WERI-Rb-1 (cell line): Measurements from ENCODE around the gene NDFIP1.

Experiments used
- DNase-seq: peaks from one replicate; pipeline ENCODE4 v3.0.0-alpha.2; 2020
- H3K27ac ChIP-seq: fragments of 250-450 bp; sonication (Bioruptor Pico); 2 replicates; pipeline ENCODE4 v1.5.1; 2020; ENCODE audit warnings: mild to moderate bottlenecking, moderate library complexity
- H3K27me3 ChIP-seq: fragments of 250-450 bp; sonication (Bioruptor Pico); 2 replicates; pipeline ENCODE4 v1.5.1; 2021; ENCODE audit warnings: mild to moderate bottlenecking, low read depth, moderate library complexity; ENCODE audit not compliant: insufficient read depth, severe bottlenecking
- H3K36me3 ChIP-seq: fragments of 250-450 bp; sonication (Bioruptor Pico); 2 replicates; pipeline ENCODE4 v1.5.1; 2020; ENCODE audit warnings: mild to moderate bottlenecking, moderate library complexity
- H3K4me3 ChIP-seq: 2 replicates; pipeline ENCODE4 v1.5.1; 2011; ENCODE audit warnings: low read depth, mild to moderate bottlenecking, control low read depth, low read length
- H3K9me3 ChIP-seq: fragments of 250-450 bp; sonication (Bioruptor Pico); 2 replicates; pipeline ENCODE4 v1.5.1; 2021; ENCODE audit warnings: mild to moderate bottlenecking, moderate library complexity; ENCODE audit not compliant: severe bottlenecking
- TF ChIP-seq, protein P1 (sequence below): IDR thresholded peaks from 2 replicates; pipeline ENCODE4 v1.5.1; 2011; ENCODE audit warnings: low read depth, mild to moderate bottlenecking, control low read depth, inconsistent platforms, low read length

Gene NDFIP1

DNA sequence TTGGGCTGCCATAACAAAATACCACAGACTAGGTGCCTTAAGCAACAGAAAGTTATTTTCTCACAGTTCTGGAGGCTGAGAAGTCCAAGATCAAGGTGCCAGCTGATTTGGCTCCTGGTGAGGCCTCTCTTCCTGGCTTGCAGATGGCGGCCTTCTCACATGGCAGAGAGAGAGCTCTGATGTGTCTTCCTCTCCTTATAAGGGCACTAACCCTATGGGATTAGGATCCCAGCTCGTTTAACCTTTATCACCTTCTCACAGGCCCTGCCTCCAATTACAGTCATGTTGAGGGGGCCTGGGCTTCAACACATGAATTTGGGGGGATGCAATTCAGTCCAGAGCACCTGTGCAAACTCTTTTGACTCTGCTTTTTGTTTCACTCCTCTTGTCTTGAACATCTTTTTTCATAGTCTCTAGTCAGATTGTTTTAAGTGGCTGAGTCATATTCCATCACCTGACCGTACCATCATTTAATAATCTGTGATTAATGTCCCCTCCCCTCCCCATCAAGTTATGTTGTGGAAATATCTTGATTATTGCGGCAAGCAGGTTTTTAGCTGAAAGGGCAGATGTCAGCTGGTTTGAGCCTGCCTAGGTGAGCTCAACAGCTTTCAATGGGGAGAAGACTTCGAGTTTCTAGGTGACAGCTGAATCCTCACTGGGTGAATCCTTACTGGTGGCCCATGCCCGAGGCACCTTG is 61.8 kb downstream of the NDFIP1 start:
- H3K4me3 ChIP-seq, result no peak overlapping the region
- H3K27me3 ChIP-seq, result no peaks in the 10 kb centered on the region
- H3K27ac ChIP-seq, result no peak overlapping the region
- H3K9me3 ChIP-seq, result no peaks in the 10 kb centered on the region
- TF ChIP-seq, protein P1, sequence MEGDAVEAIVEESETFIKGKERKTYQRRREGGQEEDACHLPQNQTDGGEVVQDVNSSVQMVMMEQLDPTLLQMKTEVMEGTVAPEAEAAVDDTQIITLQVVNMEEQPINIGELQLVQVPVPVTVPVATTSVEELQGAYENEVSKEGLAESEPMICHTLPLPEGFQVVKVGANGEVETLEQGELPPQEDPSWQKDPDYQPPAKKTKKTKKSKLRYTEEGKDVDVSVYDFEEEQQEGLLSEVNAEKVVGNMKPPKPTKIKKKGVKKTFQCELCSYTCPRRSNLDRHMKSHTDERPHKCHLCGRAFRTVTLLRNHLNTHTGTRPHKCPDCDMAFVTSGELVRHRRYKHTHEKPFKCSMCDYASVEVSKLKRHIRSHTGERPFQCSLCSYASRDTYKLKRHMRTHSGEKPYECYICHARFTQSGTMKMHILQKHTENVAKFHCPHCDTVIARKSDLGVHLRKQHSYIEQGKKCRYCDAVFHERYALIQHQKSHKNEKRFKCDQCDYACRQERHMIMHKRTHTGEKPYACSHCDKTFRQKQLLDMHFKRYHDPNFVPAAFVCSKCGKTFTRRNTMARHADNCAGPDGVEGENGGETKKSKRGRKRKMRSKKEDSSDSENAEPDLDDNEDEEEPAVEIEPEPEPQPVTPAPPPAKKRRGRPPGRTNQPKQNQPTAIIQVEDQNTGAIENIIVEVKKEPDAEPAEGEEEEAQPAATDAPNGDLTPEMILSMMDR, result no peak
- DNase-seq, result no peak
- H3K36me3 ChIP-seq, result no peaks in the 10 kb centered on the region

GRCh38 chr5:142171270-142171669 is 62.7 kb downstream of the NDFIP1 start:
- no peaks in the 10 kb centered on the region for H3K9me3 ChIP-seq
- H3K4me3 ChIP-seq, result no peak overlapping the region
- H3K27me3 ChIP-seq, result no peaks in the 10 kb centered on the region
- H3K27ac ChIP-seq, result no peak overlapping the region
- DNase-seq, result no peak
- H3K36me3 ChIP-seq, result no peaks in the 10 kb centered on the region
- TF ChIP-seq, protein P1, result no peak; the same call in 1 of the 2 replicates

GRCh38 chr5:142175039-142175438 is 66.5 kb downstream of the NDFIP1 start:
- Histone ChIP-seq H3K27ac (no peak overlapping the region), H3K4me3 (no peak overlapping the region), H3K27me3 (no peaks in the 10 kb centered on the region), H3K9me3 (no peaks in the 10 kb centered on the region), H3K36me3 (no peaks in the 10 kb centered on the region)
- TF ChIP-seq, protein P1, result no peak
- no peak for DNase-seq

DNA sequence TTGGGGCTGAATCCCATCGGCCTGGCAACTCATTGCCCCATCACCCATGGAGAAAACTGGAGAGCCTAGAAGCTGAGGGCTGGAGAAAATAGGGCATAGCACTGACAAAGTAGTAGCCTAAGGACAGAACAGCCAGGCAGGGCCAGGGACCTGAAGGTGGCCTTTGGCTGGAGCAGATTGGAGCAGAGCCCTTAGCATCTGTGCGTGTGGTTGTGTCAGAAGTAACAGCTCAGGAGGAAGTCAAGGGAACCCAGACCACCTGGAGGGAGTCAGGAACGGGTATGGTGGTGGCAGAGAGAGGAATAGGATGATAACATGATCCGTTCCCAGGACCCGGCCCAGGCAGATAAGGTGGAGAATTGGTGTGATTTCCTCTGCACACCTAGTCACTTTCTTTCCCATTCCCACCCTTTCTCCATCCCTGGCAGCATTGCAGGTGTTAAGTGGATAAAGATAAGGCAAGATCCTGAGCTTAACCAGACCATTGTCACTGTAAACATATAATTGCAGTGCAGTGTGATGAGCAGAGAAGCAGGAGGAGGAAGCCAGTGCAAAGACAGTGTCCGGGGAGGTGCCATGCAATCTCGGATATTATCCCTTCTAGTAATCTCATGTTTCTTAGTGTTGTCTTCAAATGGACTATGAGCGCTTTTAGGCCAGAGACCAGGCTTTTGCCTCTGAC is 67.0 kb downstream of the NDFIP1 start:
- Histone ChIP-seq H3K4me3 (no peak overlapping the region), H3K9me3 (no peaks in the 10 kb centered on the region), H3K27ac (no peak overlapping the region), H3K36me3 (no peaks in the 10 kb centered on the region), H3K27me3 (no peaks in the 10 kb centered on the region)
- TF ChIP-seq, protein P1, result no peak
- peak; percentile 26 for DNase-seq

DNA sequence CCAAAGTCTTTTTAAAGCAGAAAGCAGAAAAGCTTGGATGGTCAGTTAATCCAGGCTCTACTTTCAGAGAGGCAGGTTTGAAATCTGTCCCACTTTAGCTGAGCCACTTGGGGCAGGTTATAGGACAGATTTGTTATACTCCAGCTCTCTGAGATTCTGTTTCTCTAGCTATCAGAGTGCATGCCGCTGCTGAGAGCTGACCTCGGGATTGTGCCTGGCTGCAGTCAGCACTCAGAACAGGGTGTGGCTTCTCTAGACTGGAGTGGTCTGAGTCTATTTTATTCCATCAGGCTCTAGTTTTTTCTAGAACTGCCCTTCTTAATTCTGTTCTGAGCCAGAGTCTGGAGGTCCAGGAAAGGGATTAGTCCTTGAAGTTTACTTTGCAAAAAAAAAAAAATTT is 67.7 kb downstream of the NDFIP1 start:
- TF ChIP-seq, protein P1, result no peak
- Histone ChIP-seq H3K27ac (no peak overlapping the region), H3K27me3 (no peaks in the 10 kb centered on the region), H3K4me3 (no peak overlapping the region), H3K36me3 (no peaks in the 10 kb centered on the region), H3K9me3 (no peaks in the 10 kb centered on the region)
- no peak for DNase-seq
